VCaP (cell line): ENCODE measurements around the gene ANAPC5.
"Not testable (repeated sequence)": the region's sequence is repeated elsewhere in the genome, so short reads cannot be mapped to it uniquely, and the experiment has no call there.

ENCODE experiments used
- H3K27ac ChIP-seq: fragments of 450-650 bp; 2 replicates; pipeline ENCODE4 v1.5.1; 2017
- TF ChIP-seq, protein P1 (sequence below): fragments of 450-650 bp; conservative IDR thresholded peaks from 2 replicates; pipeline ENCODE4 v1.5.1; 2017; ENCODE audit warnings: mild to moderate bottlenecking, moderate library complexity

ANAPC5 gene

DNA sequence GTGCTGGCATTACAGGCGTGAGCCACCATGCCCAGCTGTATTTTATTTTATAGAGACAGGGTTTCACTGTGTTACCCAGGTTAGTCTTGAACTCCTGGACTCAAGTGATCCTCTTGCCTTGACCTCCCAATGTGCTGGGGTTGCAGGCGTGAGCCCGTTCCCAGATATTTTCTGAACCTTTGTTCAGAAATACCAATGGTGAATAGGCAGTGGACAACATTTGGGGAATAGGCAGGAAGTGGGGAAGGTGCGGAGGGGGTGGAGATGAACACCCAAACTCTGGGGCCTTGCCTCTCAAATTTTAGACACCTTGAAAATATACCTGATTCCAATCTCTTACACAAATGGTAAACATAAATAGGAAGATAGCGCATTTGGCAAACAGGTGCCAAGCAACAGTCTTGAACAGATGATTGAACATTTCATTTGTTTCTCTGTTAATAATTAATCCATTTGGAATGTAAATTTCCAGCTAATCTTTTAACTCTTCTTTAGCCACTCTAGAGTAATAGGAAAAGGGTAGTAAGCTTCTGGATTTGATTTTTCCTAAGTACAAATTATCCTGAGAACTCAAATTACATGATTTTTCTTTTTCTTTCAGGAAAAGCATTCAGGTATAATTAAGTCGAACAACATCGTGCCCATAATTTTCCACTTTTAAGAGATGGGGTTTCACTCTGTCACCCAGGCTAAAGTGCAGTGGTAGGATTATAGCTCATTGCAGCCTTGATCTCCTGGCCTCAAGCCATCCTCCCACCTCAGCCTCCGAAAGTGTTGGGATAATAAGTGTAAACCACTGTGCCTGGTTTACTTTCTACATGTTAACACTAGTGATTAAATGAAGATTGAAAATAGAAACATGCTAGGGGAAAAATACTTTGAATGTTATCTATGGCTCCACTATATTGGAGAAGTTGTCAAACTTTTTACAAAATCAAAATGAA lies 24.8 kb upstream of the ANAPC5 start:
- H3K27ac ChIP-seq, result peak overlapping the region; percentile 46; the same call in 1 of the 2 replicates
- TF ChIP-seq, protein P1, sequence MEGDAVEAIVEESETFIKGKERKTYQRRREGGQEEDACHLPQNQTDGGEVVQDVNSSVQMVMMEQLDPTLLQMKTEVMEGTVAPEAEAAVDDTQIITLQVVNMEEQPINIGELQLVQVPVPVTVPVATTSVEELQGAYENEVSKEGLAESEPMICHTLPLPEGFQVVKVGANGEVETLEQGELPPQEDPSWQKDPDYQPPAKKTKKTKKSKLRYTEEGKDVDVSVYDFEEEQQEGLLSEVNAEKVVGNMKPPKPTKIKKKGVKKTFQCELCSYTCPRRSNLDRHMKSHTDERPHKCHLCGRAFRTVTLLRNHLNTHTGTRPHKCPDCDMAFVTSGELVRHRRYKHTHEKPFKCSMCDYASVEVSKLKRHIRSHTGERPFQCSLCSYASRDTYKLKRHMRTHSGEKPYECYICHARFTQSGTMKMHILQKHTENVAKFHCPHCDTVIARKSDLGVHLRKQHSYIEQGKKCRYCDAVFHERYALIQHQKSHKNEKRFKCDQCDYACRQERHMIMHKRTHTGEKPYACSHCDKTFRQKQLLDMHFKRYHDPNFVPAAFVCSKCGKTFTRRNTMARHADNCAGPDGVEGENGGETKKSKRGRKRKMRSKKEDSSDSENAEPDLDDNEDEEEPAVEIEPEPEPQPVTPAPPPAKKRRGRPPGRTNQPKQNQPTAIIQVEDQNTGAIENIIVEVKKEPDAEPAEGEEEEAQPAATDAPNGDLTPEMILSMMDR, result no peak

DNA sequence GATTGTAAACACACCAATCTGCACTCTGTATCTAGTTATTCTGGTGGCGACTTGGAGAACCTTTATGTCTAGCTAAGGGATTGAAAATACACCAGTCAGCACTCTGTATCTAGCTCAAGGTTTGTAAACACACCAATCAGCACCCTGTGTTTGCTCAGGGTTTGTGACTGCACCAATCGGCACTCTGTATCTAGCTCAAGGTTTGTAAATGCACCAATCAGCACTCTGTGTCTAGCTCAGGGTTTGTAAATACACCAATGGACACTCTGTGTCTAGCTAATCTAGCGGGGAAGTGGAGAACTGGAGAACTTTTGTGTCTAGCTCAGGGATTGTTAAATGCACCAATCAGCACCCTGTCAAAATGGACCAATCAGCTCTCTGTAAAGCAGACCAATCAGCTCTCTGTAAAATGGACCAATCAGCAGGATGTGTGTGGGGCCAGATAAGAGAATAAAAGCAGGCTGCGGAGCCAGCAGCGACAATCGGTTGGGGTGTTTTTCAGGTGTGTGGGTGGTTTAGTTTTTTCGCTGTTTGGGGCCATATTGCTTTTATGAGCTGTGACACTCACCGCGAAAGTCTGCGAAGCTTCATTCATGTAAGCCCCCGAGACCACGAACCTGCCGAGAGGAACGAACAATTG lies 22.9 kb upstream of the ANAPC5 start:
- not testable (repeated sequence) for H3K27ac ChIP-seq

GRCh38 chr12:121374336-121374735 lies 22.1 kb upstream of the ANAPC5 start:
- not testable (repeated sequence) for H3K27ac ChIP-seq

GRCh38 chr12:121373755-121374154 lies 21.5 kb upstream of the ANAPC5 start:
- no peak overlapping the region for H3K27ac ChIP-seq
- TF ChIP-seq, protein P1, result no peak

GRCh38 chr12:121371404-121371803 lies 19.2 kb upstream of the ANAPC5 start:
- TF ChIP-seq, protein P1, result no peak
- H3K27ac ChIP-seq, result no peak overlapping the region

GRCh38 chr12:121366063-121366459 lies 13.8 kb upstream of the ANAPC5 start:
- TF ChIP-seq, protein P1, result no peak
- H3K27ac ChIP-seq, result no peak overlapping the region

DNA sequence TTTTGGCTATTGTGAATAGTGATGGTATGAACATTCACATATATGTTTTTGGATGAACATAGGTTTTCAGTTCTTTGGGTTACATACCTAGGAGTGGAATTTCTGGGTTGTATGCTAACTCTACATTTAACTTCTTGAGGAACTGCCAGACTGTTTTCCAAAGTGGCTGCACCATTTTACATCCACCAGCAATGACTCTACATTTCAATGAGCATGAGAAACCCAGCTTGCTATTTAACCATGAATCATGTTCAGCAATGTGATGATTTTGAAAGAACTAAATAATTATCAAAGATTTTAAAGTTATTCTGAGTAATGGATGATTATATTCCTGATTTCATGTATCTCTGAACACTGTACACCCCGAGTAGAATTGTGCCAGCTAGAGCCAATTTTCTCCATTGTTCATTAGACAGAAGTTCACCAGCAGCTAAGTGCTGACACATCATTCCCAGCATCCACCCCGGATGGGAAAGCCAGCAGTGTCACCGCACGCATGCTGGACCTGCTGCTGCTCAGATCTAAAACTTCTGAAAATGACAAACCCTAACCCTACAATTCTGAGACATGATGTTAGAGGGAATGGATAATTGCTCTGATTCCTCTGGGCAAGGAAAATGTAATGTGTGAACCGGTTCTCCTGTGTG lies 13.3 kb upstream of the ANAPC5 start:
- TF ChIP-seq, protein P1, result no peak
- H3K27ac ChIP-seq, result no peak overlapping the region

DNA sequence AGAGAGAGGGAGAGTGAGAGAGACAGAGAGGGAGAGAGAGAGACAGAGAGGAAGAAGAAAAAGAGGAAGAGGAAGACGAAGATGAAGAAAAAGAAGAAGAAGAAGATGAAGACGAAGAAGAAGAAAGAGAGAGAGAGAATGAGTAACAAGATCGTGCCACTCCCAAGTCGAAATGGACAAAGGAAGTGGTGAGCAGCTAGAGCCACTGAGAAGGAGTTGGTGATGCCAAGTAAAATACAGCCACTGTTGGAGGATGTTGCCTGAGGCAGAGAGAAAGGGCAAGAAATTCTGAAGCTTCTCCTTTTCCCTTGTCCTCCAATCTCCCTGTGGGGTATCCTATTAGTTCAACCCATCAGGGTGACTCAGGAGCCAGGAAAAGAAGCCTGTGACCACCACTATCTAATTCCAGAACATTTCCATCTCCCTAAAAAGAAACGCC lies 12.5 kb upstream of the ANAPC5 start:
- no peak overlapping the region for H3K27ac ChIP-seq
- TF ChIP-seq, protein P1, result no peak
